Measurements from ENCODE around the gene C1orf122. TPM values are rescaled to one million over a fixed set of nuclear protein-coding genes. Genes with fewer than 3 reads are reported as not detected.

Gene C1orf122
- total and polyA plus RNA-seq, 2 of the 13 experiments (the other 11 are each of a cell fraction or from before 2014, with no cell fraction given) = 18.7 to 40.6 TPM

DNA sequence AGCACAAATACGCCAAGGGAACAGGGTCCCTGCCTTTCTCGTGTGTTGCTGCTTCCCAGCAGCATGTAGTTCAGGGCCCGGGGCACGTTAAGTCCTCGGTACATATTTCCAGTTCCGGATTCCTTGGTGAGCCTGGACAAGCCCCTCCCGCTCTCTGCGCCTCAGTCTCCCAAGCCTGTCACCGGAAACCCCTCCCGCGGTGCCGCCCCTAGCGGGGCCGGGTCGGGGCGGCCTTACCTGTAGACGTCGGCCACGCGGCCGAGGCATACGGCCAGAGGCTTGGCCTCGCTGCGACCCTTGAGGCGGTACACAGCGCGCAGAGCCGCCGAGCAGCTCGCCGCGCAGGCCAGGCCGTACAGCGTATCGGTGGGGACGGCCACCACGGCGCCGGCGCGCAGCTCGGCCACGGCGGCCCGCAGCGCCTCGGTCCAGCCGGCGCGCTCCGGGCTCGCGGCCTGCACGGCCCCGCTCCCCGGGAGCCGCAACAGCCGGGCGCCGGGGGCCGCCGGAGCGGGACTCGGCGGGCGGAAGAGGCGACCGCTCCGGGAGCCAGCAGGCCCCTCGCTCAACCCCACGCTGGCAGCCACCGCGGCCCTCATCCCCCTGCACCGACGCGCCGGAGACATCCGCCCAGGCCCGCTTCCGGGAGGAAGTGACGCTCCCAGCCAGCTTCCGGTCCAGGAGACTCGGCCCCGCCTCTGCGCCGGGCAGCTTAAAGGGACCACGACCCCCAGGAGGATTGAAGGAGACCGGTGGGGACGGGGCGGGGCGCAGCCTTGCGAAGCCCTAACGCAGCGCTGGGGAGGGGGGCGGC is at the start of gene C1orf122, which contains the start of gene YRDC (continued):
- TF ChIP-seq ZEB1 (IDR thresholded peaks at IDR 0.05; ENCODE audit: insufficient replicate concordance, low read depth) = peak; percentile 24
- TF ChIP-seq FOXO1 (CRISPR knock-in tag; IDR thresholded peaks at IDR 0.05) = peak; percentile 6; the same call in 1 of the 2 replicates
- TF ChIP-seq NR2F6 (IDR thresholded peaks at IDR 0.05) = no peak
- TF ChIP-seq NR2F6 (CRISPR knock-in tag; IDR thresholded peaks at IDR 0.05) = 0 out of 2 replicates have a peak, but pooled peaks have one; percentile 6
- TF ChIP-seq, protein P1, sequence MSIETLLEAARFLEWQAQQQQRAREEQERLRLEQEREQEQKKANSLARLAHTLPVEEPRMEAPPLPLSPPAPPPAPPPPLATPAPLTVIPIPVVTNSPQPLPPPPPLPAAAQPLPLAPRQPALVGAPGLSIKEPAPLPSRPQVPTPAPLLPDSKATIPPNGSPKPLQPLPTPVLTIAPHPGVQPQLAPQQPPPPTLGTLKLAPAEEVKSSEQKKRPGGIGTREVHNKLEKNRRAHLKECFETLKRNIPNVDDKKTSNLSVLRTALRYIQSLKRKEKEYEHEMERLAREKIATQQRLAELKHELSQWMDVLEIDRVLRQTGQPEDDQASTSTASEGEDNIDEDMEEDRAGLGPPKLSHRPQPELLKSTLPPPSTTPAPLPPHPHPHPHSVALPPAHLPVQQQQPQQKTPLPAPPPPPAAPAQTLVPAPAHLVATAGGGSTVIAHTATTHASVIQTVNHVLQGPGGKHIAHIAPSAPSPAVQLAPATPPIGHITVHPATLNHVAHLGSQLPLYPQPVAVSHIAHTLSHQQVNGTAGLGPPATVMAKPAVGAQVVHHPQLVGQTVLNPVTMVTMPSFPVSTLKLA (IDR thresholded peaks at IDR 0.05) = no peak
- 0 out of 2 replicates have a peak, but pooled peaks have one; percentile 65 for TF ChIP-seq PCBP1 (IDR thresholded peaks at IDR 0.05; ENCODE audit: borderline replicate concordance, low read depth, low read length)
- TF ChIP-seq ZNF484 (CRISPR knock-in tag; IDR thresholded peaks at IDR 0.05; ENCODE audit: borderline replicate concordance, low read depth) = no peak
- TF ChIP-seq, protein P2, sequence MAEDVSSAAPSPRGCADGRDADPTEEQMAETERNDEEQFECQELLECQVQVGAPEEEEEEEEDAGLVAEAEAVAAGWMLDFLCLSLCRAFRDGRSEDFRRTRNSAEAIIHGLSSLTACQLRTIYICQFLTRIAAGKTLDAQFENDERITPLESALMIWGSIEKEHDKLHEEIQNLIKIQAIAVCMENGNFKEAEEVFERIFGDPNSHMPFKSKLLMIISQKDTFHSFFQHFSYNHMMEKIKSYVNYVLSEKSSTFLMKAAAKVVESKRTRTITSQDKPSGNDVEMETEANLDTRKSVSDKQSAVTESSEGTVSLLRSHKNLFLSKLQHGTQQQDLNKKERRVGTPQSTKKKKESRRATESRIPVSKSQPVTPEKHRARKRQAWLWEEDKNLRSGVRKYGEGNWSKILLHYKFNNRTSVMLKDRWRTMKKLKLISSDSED (CRISPR knock-in tag; IDR thresholded peaks at IDR 0.05) = no peak
- peak; percentile 25; the same call in 1 of the 2 replicates for TF ChIP-seq SP5 (CRISPR knock-in tag; IDR thresholded peaks at IDR 0.05; ENCODE audit: borderline replicate concordance, low read depth)
- no peak for TF ChIP-seq ZZZ3 (CRISPR knock-in tag; IDR thresholded peaks at IDR 0.05; ENCODE audit: borderline replicate concordance)
- peak; percentile 90 for TF ChIP-seq ZFX (CRISPR knock-in tag; IDR thresholded peaks at IDR 0.05; ENCODE audit: low read depth)
- TF ChIP-seq, protein P3, sequence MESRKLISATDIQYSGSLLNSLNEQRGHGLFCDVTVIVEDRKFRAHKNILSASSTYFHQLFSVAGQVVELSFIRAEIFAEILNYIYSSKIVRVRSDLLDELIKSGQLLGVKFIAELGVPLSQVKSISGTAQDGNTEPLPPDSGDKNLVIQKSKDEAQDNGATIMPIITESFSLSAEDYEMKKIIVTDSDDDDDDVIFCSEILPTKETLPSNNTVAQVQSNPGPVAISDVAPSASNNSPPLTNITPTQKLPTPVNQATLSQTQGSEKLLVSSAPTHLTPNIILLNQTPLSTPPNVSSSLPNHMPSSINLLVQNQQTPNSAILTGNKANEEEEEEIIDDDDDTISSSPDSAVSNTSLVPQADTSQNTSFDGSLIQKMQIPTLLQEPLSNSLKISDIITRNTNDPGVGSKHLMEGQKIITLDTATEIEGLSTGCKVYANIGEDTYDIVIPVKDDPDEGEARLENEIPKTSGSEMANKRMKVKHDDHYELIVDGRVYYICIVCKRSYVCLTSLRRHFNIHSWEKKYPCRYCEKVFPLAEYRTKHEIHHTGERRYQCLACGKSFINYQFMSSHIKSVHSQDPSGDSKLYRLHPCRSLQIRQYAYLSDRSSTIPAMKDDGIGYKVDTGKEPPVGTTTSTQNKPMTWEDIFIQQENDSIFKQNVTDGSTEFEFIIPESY (CRISPR knock-in tag; IDR thresholded peaks at IDR 0.05) = no peak
- TF ChIP-seq CHD4 (IDR thresholded peaks at IDR 0.05; ENCODE audit: borderline replicate concordance, low read length) = no peak
- TF ChIP-seq MEF2D (CRISPR knock-in tag; IDR thresholded peaks at IDR 0.05) = no peak
- peak; percentile 93 for TF ChIP-seq ZFY (CRISPR knock-in tag; IDR thresholded peaks at IDR 0.05)
- TF ChIP-seq ZNF10 (CRISPR knock-in tag; IDR thresholded peaks at IDR 0.05; ENCODE audit: borderline replicate concordance, low read depth) = no peak
- TF ChIP-seq ZNF747 (CRISPR knock-in tag; IDR thresholded peaks at IDR 0.05; ENCODE audit: borderline replicate concordance) = no peak
- TF ChIP-seq, protein P4, sequence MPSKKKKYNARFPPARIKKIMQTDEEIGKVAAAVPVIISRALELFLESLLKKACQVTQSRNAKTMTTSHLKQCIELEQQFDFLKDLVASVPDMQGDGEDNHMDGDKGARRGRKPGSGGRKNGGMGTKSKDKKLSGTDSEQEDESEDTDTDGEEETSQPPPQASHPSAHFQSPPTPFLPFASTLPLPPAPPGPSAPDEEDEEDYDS (CRISPR knock-in tag; IDR thresholded peaks at IDR 0.05) = peak; percentile 82
- no peak for TF ChIP-seq ZNF24 (IDR thresholded peaks at IDR 0.05)
- no peak for TF ChIP-seq ZNF709 (CRISPR knock-in tag; IDR thresholded peaks at IDR 0.05)
- no peak for TF ChIP-seq GLI4 (CRISPR knock-in tag; IDR thresholded peaks at IDR 0.05; ENCODE audit: borderline replicate concordance)
- TF ChIP-seq, protein P5, sequence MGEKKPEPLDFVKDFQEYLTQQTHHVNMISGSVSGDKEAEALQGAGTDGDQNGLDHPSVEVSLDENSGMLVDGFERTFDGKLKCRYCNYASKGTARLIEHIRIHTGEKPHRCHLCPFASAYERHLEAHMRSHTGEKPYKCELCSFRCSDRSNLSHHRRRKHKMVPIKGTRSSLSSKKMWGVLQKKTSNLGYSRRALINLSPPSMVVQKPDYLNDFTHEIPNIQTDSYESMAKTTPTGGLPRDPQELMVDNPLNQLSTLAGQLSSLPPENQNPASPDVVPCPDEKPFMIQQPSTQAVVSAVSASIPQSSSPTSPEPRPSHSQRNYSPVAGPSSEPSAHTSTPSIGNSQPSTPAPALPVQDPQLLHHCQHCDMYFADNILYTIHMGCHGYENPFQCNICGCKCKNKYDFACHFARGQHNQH (CRISPR knock-in tag; IDR thresholded peaks at IDR 0.05) = no peak
- 0 out of 2 replicates have a peak, but pooled peaks have one; percentile 29 for TF ChIP-seq ZNF616 (CRISPR knock-in tag; IDR thresholded peaks at IDR 0.05; ENCODE audit: low read depth)
- TF ChIP-seq ZIK1 (CRISPR knock-in tag; IDR thresholded peaks at IDR 0.05; ENCODE audit: borderline replicate concordance, low read depth) = no peak
